Measurements from ENCODE around the gene MRPL12.

The MRPL12 gene

DNA sequence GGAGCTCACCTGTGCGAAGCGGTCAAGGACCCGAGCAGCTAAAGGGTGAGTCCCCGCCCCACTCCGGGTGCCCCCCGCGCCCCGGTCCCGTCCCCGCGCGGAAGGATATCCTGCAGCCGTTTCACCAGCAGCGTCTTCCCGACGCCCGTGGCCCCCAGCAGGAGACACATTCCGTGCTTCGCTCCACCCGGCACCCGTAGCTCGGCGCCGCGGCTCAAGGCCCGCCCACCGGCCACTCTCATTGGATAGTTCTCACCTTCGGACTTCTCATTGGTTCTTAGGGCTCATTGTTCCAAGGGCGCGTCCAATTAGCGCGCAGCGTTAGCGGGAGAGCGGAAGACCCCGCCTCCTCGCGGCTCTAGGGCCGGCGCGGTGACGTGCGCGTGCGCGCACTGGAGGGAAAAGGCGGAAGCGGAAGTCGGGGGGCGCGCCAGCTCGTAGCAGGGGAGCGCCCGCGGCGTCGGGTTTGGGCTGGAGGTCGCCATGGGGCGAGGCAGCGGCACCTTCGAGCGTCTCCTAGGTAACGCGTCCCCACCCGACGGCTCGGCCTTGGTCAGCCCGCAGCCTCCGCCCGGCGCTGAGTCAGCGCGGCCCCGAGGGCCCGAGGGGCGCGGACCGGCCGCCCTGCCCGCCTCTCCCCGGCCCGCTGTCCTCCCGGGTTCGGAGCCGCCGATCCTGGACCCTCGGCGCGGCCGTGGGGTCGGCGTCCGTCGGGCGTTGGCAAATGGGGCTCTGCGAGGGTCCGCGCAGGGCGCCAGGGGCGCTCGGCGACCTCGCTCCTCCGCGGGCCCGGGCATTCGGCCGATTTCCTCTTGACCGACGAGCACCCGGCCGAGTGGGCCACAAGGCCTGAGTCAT is 19.4 kb upstream of the MRPL12 start, which contains the start of the genes ARL16 and HGS:
Gene ARL16 (minus strand): TSS at position 214 of the 858 bp plus-strand sequence. CDS start 44 bp downstream, at position 170.
Gene HGS (plus strand): TSS at position 428 of the 858 bp plus-strand sequence. CDS start 56 bp downstream, at position 484.
- no peaks in the 10 kb centered on the region for H3K9me3 ChIP-seq (ENCODE audit: insufficient read depth, low read depth, low read length)
- H3K36me3 ChIP-seq (ENCODE audit: insufficient read depth, low read depth, low read length) = peaks cover 31% of the 10 kb centered on the region
- H3K4me1 ChIP-seq (ENCODE audit: insufficient read depth, low read length) = peaks cover 8% of the 10 kb centered on the region
- peak within 1 kb of the TSS; percentile 93 for H3K4me3 ChIP-seq (ENCODE audit: low read length)
- H3K27ac ChIP-seq (ENCODE audit: low read length) = no peak within 1 kb of the TSS
- H3K9ac ChIP-seq (ENCODE audit: low read depth, low read length) = peak within 1 kb of the TSS; percentile 92
- H3K27me3 ChIP-seq (ENCODE audit: insufficient read depth, low read length) = no peaks in the 10 kb centered on the region

DNA sequence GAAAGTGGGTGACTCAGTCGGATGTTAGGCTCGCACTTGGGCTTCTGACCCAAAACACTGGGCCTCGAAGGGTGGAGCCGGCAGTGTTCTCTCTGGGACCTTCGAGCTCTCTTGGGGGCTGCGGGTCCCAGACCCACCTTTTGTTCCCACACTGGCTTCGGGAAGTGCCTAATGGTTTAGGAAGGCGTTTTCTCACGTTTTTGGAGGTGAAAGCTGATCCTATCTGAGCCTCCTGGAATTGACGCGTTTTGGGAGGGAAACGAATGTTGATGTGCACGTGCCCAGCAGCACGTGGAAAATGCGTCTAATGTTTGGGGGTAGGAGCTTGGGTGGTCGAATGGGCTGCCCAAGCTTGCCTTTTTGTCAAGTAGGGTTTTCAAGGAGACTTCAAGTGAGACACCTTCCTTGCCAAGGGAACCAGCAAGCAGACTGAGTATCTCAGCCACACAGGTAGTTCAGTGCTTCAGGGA is 18.7 kb upstream of the MRPL12 start:
- Histone ChIP-seq H3K27ac (ENCODE audit: low read length) (no peak overlapping the region), H3K9me3 (ENCODE audit: insufficient read depth, low read depth, low read length) (no peaks in the 10 kb centered on the region), H3K4me1 (ENCODE audit: insufficient read depth, low read length) (peaks cover 8% of the 10 kb centered on the region), H3K9ac (ENCODE audit: low read depth, low read length) (peak overlapping the region; percentile 89), H3K4me3 (ENCODE audit: low read length) (peak overlapping the region; percentile 93), H3K27me3 (ENCODE audit: insufficient read depth, low read length) (no peaks in the 10 kb centered on the region), H3K36me3 (ENCODE audit: insufficient read depth, low read depth, low read length) (peaks cover 37% of the 10 kb centered on the region)

DNA sequence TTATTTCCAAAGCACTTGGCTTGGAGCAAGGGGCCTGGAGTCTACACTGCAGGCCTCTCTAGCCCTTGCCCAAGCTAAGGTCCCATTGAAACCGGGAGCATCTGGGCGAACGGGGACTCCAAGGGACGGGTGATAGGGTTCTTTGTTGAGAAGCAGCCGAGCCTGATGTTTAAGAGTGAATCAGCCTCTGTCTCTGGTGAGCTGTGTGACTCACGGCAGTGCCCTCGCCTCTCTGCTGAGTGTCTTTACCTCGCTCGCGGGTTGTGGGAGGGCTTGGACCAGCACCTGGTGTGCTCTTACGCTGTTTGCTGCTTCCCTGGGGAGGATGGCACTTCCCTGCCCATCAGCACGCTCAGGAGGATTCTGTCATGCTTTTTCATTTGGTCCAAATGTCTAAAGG is 18.1 kb upstream of the MRPL12 start:
- Histone ChIP-seq H3K4me1 (ENCODE audit: insufficient read depth, low read length) (peaks cover 8% of the 10 kb centered on the region), H3K27ac (ENCODE audit: low read length) (no peak overlapping the region), H3K4me3 (ENCODE audit: low read length) (peak overlapping the region; percentile 93; the same call in 1 of the 2 replicates), H3K27me3 (ENCODE audit: insufficient read depth, low read length) (no peaks in the 10 kb centered on the region), H3K36me3 (ENCODE audit: insufficient read depth, low read depth, low read length) (peaks cover 43% of the 10 kb centered on the region), H3K9ac (ENCODE audit: low read depth, low read length) (peak overlapping the region; percentile 89; the same call in 1 of the 2 replicates), H3K9me3 (ENCODE audit: insufficient read depth, low read depth, low read length) (no peaks in the 10 kb centered on the region)

DNA sequence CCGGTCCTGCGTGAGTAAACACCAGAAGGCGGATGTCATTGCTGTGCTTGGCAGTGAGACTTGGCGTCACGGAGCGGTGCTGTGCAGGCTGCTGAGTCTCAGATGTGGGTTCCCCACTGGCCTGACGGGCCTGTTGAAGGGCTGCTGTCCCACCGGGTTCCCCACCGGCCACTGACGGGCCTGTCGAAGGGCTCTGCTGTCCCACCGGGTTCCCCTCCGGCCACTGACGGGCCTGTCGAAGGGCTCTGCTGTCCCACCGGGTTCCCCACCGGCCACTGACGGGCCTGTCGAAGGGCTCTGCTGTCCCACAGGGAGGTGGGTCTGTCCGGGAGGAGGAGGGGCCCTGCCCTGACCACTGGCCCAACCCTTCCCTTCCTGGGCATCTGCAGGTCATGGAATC is 16.6 kb upstream of the MRPL12 start:
- Histone ChIP-seq H3K4me1 (ENCODE audit: insufficient read depth, low read length) (peaks cover 8% of the 10 kb centered on the region), H3K9me3 (ENCODE audit: insufficient read depth, low read depth, low read length) (no peaks in the 10 kb centered on the region), H3K27me3 (ENCODE audit: insufficient read depth, low read length) (no peaks in the 10 kb centered on the region), H3K27ac (ENCODE audit: low read length) (no peak overlapping the region), H3K9ac (ENCODE audit: low read depth, low read length) (no peak overlapping the region), H3K4me3 (ENCODE audit: low read length) (no peak overlapping the region), H3K36me3 (ENCODE audit: insufficient read depth, low read depth, low read length) (peaks cover 58% of the 10 kb centered on the region)

DNA sequence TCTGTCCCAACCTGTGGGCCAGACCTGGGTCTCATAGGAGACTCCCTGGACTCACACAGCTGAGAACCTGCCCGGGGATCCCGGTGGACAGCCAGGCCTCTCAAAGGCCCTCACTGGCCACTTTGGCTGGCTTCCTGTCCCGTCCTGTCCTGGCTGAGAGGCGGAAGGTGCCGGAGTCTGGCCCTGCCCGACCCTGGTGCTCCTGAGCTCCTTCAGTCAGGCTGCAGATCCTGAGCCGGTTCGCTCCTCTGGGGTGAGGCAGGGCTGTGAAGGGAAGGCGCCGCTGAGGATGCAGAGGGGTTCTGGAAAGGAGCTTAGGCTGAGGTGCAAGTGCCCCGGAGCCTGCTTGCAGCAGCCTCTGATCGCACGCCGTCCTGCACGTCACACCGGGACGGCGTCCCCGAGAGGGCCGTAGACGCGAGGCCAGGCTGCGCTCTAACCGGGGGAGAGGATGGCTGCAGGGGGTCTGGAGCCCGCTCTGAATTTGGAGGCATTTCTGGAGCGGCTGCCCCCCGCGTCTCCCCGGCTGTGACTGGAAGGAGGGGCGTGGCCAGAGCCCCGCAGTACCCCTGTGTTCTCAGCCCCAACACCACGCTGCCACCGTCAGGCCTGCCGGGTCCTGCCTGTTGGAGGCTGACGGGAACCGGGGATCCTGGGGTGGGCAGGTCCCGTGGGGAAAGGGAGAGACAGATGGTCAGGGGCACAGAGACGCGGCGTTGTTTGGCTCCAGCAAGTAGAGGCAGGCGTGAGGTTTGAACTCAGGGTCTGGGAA is 15.2 kb upstream of the MRPL12 start:
- H3K4me3 ChIP-seq (ENCODE audit: low read length) = no peak overlapping the region
- H3K36me3 ChIP-seq (ENCODE audit: insufficient read depth, low read depth, low read length) = peaks cover 70% of the 10 kb centered on the region
- H3K4me1 ChIP-seq (ENCODE audit: insufficient read depth, low read length) = peaks cover 8% of the 10 kb centered on the region

DNA sequence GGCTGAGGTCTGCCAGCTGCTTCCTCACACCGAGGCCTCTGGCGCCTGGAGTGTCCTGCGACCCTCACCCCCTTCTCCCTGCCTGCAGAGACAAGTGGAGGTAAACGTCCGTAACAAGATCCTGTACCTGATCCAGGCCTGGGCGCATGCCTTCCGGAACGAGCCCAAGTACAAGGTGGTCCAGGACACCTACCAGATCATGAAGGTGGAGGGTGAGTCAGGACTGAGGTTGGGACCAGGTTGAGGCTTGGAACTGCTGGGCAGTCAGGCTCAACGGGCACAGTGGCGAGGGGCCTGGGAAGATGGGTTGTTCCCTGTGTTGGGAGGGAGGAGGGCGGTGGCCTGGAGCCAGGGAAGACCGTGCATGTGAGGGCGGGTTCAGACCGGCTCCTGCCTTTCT is 14.6 kb upstream of the MRPL12 start:
- H3K36me3 ChIP-seq (ENCODE audit: insufficient read depth, low read depth, low read length) = peaks cover 75% of the 10 kb centered on the region
- H3K4me3 ChIP-seq (ENCODE audit: low read length) = no peak overlapping the region
- peaks cover 8% of the 10 kb centered on the region for H3K4me1 ChIP-seq (ENCODE audit: insufficient read depth, low read length)
- H3K9me3 ChIP-seq (ENCODE audit: insufficient read depth, low read depth, low read length) = no peaks in the 10 kb centered on the region
- no peaks in the 10 kb centered on the region for H3K27me3 ChIP-seq (ENCODE audit: insufficient read depth, low read length)
- no peak overlapping the region for H3K9ac ChIP-seq (ENCODE audit: low read depth, low read length)
- no peak overlapping the region for H3K27ac ChIP-seq (ENCODE audit: low read length)

More for the DNA sequence above, 15.2 kb upstream of the MRPL12 start:
- H3K27me3 ChIP-seq (ENCODE audit: insufficient read depth, low read length) = no peaks in the 10 kb centered on the region
- no peak overlapping the region for H3K27ac ChIP-seq (ENCODE audit: low read length)
- no peak overlapping the region for H3K9ac ChIP-seq (ENCODE audit: low read depth, low read length)
- H3K9me3 ChIP-seq (ENCODE audit: insufficient read depth, low read depth, low read length) = no peaks in the 10 kb centered on the region

DNA sequence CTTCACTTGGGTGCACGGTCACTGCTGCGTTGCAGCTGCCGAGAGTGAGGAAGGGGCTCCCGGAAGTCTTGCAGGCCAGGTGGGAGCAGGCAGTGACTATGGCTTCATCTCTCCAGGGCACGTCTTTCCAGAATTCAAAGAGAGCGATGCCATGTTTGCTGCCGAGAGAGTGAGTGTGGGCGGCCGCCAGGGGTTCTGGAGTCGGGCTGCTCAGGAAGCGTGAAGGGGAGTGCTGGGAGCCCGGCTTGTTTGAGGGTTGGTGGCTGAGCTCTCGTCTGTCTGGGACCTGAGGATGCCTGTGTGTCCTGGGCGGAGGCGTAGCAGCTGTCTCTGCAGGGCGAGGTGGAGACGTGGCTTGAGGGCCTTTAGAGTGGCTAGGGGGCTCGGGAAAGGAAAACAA is 13.1 kb upstream of the MRPL12 start:
- Histone ChIP-seq H3K9ac (ENCODE audit: low read depth, low read length) (no peak overlapping the region), H3K27me3 (ENCODE audit: insufficient read depth, low read length) (no peaks in the 10 kb centered on the region), H3K27ac (ENCODE audit: low read length) (no peak overlapping the region), H3K36me3 (ENCODE audit: insufficient read depth, low read depth, low read length) (peaks cover 86% of the 10 kb centered on the region), H3K4me3 (ENCODE audit: low read length) (no peak overlapping the region), H3K4me1 (ENCODE audit: insufficient read depth, low read length) (peaks cover under 1% of the 10 kb centered on the region; the same call in 1 of the 2 replicates), H3K9me3 (ENCODE audit: insufficient read depth, low read depth, low read length) (no peaks in the 10 kb centered on the region)

DNA sequence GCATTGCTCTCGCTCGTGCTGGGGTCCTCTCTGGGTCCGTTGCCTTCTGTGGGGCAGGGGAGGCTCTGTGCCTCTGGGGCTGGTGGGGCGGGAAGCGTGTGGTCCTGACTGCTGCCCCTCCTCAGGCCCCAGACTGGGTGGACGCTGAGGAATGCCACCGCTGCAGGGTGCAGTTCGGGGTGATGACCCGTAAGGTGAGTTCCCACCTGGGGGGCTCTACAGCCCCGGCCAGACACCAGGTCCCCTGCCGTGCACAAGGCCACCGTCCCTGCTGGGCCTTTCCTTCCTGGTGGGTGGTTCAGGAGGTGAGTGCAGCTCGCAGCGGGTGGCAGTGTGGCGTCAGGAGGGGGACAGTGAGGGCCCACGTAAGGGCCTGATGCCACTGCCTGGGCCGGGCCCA is 12.6 kb upstream of the MRPL12 start:
- Histone ChIP-seq H3K27ac (ENCODE audit: low read length) (no peak overlapping the region), H3K4me1 (ENCODE audit: insufficient read depth, low read length) (no peaks in the 10 kb centered on the region), H3K36me3 (ENCODE audit: insufficient read depth, low read depth, low read length) (peaks cover 88% of the 10 kb centered on the region), H3K9ac (ENCODE audit: low read depth, low read length) (no peak overlapping the region), H3K27me3 (ENCODE audit: insufficient read depth, low read length) (no peaks in the 10 kb centered on the region), H3K4me3 (ENCODE audit: low read length) (no peak overlapping the region), H3K9me3 (ENCODE audit: insufficient read depth, low read depth, low read length) (no peaks in the 10 kb centered on the region)

DNA sequence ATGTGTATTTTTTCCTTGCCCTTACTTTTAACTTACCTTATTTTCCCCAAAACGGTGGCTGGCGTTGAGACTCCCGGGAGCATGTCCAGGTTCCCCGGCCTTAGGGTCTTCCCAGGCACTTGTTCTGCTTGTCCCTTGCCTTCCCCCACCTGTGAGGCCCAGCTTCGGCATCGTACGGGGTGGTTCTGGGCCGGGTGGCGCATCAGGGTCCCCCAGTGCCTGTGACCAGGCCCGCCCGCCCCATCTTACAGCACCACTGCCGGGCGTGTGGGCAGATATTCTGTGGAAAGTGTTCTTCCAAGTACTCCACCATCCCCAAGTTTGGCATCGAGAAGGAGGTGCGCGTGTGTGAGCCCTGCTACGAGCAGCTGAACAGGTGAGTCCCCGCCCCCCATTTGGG is 12.0 kb upstream of the MRPL12 start:
- Histone ChIP-seq H3K4me1 (ENCODE audit: insufficient read depth, low read length) (no peaks in the 10 kb centered on the region), H3K36me3 (ENCODE audit: insufficient read depth, low read depth, low read length) (peaks cover 88% of the 10 kb centered on the region), H3K9ac (ENCODE audit: low read depth, low read length) (no peak overlapping the region), H3K27ac (ENCODE audit: low read length) (no peak overlapping the region), H3K9me3 (ENCODE audit: insufficient read depth, low read depth, low read length) (no peaks in the 10 kb centered on the region), H3K27me3 (ENCODE audit: insufficient read depth, low read length) (no peaks in the 10 kb centered on the region), H3K4me3 (ENCODE audit: low read length) (no peak overlapping the region)

DNA sequence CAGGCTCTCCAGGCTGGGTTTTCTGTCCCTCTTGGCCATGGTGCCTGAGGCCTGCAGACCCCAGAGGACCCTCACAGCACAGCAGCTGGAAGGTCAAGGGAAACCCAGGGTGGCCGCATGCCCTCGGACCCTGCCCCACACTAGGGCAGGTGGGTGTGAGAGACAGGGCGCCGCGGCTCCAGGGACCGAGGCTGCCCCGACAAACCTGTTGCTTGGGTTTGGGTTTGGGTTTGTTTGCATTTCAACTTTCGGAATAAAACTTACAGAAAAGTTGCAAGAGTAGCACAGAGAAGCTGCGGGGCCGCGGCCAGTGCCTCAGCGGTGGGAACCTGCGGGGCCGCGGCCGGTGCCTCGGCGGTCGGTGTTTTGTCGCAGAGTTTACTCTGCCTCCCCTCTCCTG is 11.6 kb upstream of the MRPL12 start:
- peaks cover 88% of the 10 kb centered on the region for H3K36me3 ChIP-seq (ENCODE audit: insufficient read depth, low read depth, low read length)
- H3K27me3 ChIP-seq (ENCODE audit: insufficient read depth, low read length) = no peaks in the 10 kb centered on the region
- H3K9me3 ChIP-seq (ENCODE audit: insufficient read depth, low read depth, low read length) = no peaks in the 10 kb centered on the region
- H3K4me1 ChIP-seq (ENCODE audit: insufficient read depth, low read length) = no peaks in the 10 kb centered on the region
- no peak overlapping the region for H3K27ac ChIP-seq (ENCODE audit: low read length)
- H3K9ac ChIP-seq (ENCODE audit: low read depth, low read length) = no peak overlapping the region
- H3K4me3 ChIP-seq (ENCODE audit: low read length) = no peak overlapping the region

DNA sequence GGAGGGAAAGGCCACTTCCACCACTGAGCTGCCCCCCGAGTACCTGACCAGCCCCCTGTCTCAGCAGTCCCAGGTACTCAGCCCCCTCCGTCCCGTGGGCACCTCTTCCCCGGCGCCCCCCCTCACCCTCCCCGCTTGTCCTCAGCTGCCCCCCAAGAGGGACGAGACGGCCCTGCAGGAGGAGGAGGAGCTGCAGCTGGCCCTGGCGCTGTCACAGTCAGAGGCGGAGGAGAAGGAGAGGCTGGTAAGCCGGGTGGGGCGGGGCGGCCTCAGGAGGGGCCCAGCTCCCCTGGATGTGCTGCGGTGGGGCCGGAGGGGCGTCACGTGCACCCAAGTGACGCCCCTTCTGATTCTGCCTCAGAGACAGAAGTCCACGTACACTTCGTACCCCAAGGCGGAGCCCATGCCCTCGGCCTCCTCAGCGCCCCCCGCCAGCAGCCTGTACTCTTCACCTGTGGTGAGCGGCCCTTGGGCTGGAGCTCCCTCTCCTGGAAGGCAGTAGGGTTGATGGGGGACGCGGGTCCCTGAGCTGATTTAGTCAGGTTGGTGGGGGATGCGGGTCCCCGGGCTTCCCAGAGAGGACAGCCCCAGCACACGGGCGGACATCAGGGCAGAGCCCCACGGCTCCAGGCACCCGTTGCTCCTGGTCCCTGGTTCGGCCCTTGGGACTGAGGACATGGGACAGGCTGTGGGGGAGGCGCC is 9.5 kb upstream of the MRPL12 start:
- peaks cover 90% of the 10 kb centered on the region for H3K36me3 ChIP-seq (ENCODE audit: insufficient read depth, low read depth, low read length)
- no peaks in the 10 kb centered on the region for H3K4me1 ChIP-seq (ENCODE audit: insufficient read depth, low read length)
- no peaks in the 10 kb centered on the region for H3K27me3 ChIP-seq (ENCODE audit: insufficient read depth, low read length)
- no peak overlapping the region for H3K27ac ChIP-seq (ENCODE audit: low read length)
- H3K4me3 ChIP-seq (ENCODE audit: low read length) = no peak overlapping the region
- no peaks in the 10 kb centered on the region for H3K9me3 ChIP-seq (ENCODE audit: insufficient read depth, low read depth, low read length)
- no peak overlapping the region for H3K9ac ChIP-seq (ENCODE audit: low read depth, low read length)

Measured in iPS-20b (cell line).